IMR-90 (cell line): ENCODE results near the gene B3GNT5. TPM values are rescaled to one million over a fixed set of nuclear protein-coding genes. Genes with fewer than 3 reads are reported as not detected.

Experiments used
- ATAC-seq: fragments of 200-7000 bp; cut with Tn5 transposase; 2 replicates; pipeline ENCODE4 v1.9.1; 2020; ENCODE audit warnings: low read depth, mild to moderate bottlenecking, moderate library complexity
- BruUV-seq: library from RNA; stranded (reverse); fragments of 400-500 nt; replicated peaks from 2 replicates; lab custom pipeline; 2021; lab: Mats Ljungman, UMichigan
- CTCF ChIA-PET: fragments of 300-600 bp; formaldehyde crosslinking; extraction: SDS; loops from one replicate; lab custom pipeline; 2021; ENCODE audit warnings: antibody characterized with exemption; lab: Yijun Ruan, JAX
- POLR2A ChIA-PET: fragments of 300-600 bp; sonication (Branson Sonifier 250); formaldehyde crosslinking; loops from one replicate; lab custom pipeline; 2022; ENCODE audit warnings: antibody characterized with exemption; ENCODE audit not compliant: unreplicated experiment; lab: Charles Lee
- DNase-seq: peaks from one replicate; pipeline ENCODE4 v3.0.0; 2013
- H2AFZ ChIP-seq: replicated peaks from 2 replicates; pipeline ENCODE3; 2013; ENCODE audit warnings: low read length, mild to moderate bottlenecking; ENCODE audit not compliant: poor library complexity
- H2AK5ac ChIP-seq: 2 replicates; pipeline ENCODE4 v1.6.1; 2013; ENCODE audit warnings: low read depth, low read length, inconsistent platforms
- H2AK9ac ChIP-seq: replicated peaks from 2 replicates; pipeline ENCODE3; 2013; ENCODE audit warnings: mild to moderate bottlenecking, low read depth, low read length, moderate library complexity; ENCODE audit not compliant: poor library complexity
- H2BK120ac ChIP-seq: 2 replicates; pipeline ENCODE4 v1.6.1; 2013; ENCODE audit warnings: low read depth, low read length, inconsistent platforms
- H2BK15ac ChIP-seq: 3 replicates; pipeline ENCODE4 v1.6.1; 2013; ENCODE audit warnings: low read depth, low read length, inconsistent platforms
- H2BK20ac ChIP-seq: 2 replicates; pipeline ENCODE4 v1.6.1; 2013; ENCODE audit warnings: low read depth, mild to moderate bottlenecking, inconsistent platforms, low read length, moderate library complexity
- H2BK5ac ChIP-seq: 2 replicates; pipeline ENCODE4 v1.6.1; 2013; ENCODE audit warnings: mild to moderate bottlenecking, low read depth, low read length, inconsistent platforms; ENCODE audit not compliant: poor library complexity, severe bottlenecking
- H3K14ac ChIP-seq: replicated peaks from 2 replicates; pipeline ENCODE4 v1.6.1; 2013; ENCODE audit warnings: low read depth, low read length, inconsistent platforms
- H3K18ac ChIP-seq: 2 replicates; pipeline ENCODE4 v1.6.1; 2013; ENCODE audit warnings: low read depth, low read length, control low read depth
- H3K23ac ChIP-seq: 2 replicates; pipeline ENCODE4 v1.6.1; 2013; ENCODE audit warnings: low read depth, low read length, inconsistent platforms
- H3K27ac ChIP-seq: 2 replicates; pipeline ENCODE4 v1.5.1; 2013; ENCODE audit warnings: mild to moderate bottlenecking, control low read depth, low read length; ENCODE audit not compliant: insufficient read depth
- H3K27me3 ChIP-seq: 2 replicates; pipeline ENCODE4 v1.6.1; 2013; ENCODE audit warnings: low read length; ENCODE audit not compliant: control insufficient read depth, insufficient read depth
- H3K36me3 ChIP-seq: 2 replicates; pipeline ENCODE4 v1.6.1; 2013; ENCODE audit warnings: low read length, mixed read lengths; ENCODE audit not compliant: control insufficient read depth, insufficient read depth
- H3K4ac ChIP-seq: 2 replicates; pipeline ENCODE4 v1.6.1; 2013; ENCODE audit warnings: low read depth, low read length, inconsistent platforms
- H3K4me1 ChIP-seq: 2 replicates; pipeline ENCODE4 v1.6.1; 2013; ENCODE audit warnings: low read length, mixed read lengths; ENCODE audit not compliant: control insufficient read depth, insufficient read depth
- H3K4me2 ChIP-seq: 2 replicates; pipeline ENCODE4 v1.6.1; 2013; ENCODE audit warnings: low read depth, mild to moderate bottlenecking, control low read depth, low read length, moderate library complexity
- H3K4me3 ChIP-seq: 2 replicates; pipeline ENCODE4 v1.5.1; 2013; ENCODE audit warnings: low read depth, mild to moderate bottlenecking, control low read depth, low read length, moderate library complexity; ENCODE audit not compliant: insufficient read depth
- H3K56ac ChIP-seq: 2 replicates; pipeline ENCODE4 v1.6.1; 2013; ENCODE audit warnings: low read length, inconsistent platforms; ENCODE audit not compliant: insufficient read depth; ENCODE audit errors: extremely low read depth
- H3K79me1 ChIP-seq, 2 experiments: 2 replicates each; pipeline ENCODE4 v1.6.1; 2013; ENCODE audit warnings: low read length in 2 of 2, inconsistent platforms in 1 of 2, low read depth in 1 of 2
- H3K9ac ChIP-seq: 2 replicates; pipeline ENCODE4 v1.6.1; 2013; ENCODE audit warnings: low read depth, low read length, control low read depth
- H3K9me1 ChIP-seq: 2 replicates; pipeline ENCODE4 v1.6.1; 2013; ENCODE audit warnings: low read length, inconsistent platforms; ENCODE audit not compliant: insufficient read depth
- H3K9me3 ChIP-seq: 2 replicates; pipeline ENCODE4 v1.6.1; 2013; ENCODE audit warnings: low read length; ENCODE audit not compliant: control insufficient read depth, insufficient read depth
- H4K20me1 ChIP-seq: 2 replicates; pipeline ENCODE4 v1.6.1; 2013; ENCODE audit warnings: low read length, inconsistent platforms; ENCODE audit not compliant: insufficient read depth
- H4K5ac ChIP-seq: 2 replicates; pipeline ENCODE4 v1.6.1; 2013; ENCODE audit warnings: mild to moderate bottlenecking, low read depth, low read length, control low read depth
- H4K8ac ChIP-seq, 2 experiments: 2 replicates each; pipeline ENCODE4 v1.6.1; 2013; ENCODE audit warnings: low read depth in 2 of 2, low read length in 2 of 2, control low read depth in 1 of 2, inconsistent platforms in 1 of 2
- H4K91ac ChIP-seq: 2 replicates; pipeline ENCODE4 v1.6.1; 2013; ENCODE audit warnings: low read depth, low read length, inconsistent platforms; ENCODE audit not compliant: insufficient read depth
- BHLHE40 ChIP-seq: fragments of 150-350 bp; IDR thresholded peaks from 2 replicates; pipeline ENCODE4 v1.6.1; 2016; ENCODE audit warnings: mild to moderate bottlenecking, low read depth, low read length
- CEBPB ChIP-seq: IDR thresholded peaks from 2 replicates; pipeline ENCODE4 v1.6.1; 2012; ENCODE audit warnings: low read depth, low read length, improper control_type of control experiment
- CHD1 ChIP-seq: IDR thresholded peaks from 2 replicates; pipeline ENCODE4 v1.6.1; 2012; ENCODE audit warnings: low read depth, low read length, improper control_type of control experiment
- FOS ChIP-seq: fragments of 150-350 bp; IDR thresholded peaks from 2 replicates; pipeline ENCODE4 v1.6.1; 2016; ENCODE audit warnings: low read depth, low read length
- MAFK ChIP-seq: IDR thresholded peaks from 2 replicates; pipeline ENCODE4 v1.6.1; 2012; ENCODE audit warnings: low read depth, low read length, improper control_type of control experiment
- MAZ ChIP-seq: IDR thresholded peaks from 2 replicates; pipeline ENCODE4 v1.6.1; 2012; ENCODE audit warnings: low read depth, mild to moderate bottlenecking, low read length, improper control_type of control experiment, moderate library complexity, borderline replicate concordance
- MXI1 ChIP-seq: IDR thresholded peaks from 2 replicates; pipeline ENCODE4 v1.6.1; 2012; ENCODE audit warnings: low read depth, mild to moderate bottlenecking, low read length, moderate library complexity, borderline replicate concordance
- NFE2L2 ChIP-seq: fragments of 150-350 bp; IDR thresholded peaks from 2 replicates; pipeline ENCODE4 v1.6.1; 2016; ENCODE audit warnings: low read depth, mild to moderate bottlenecking, low read length
- POLR2A ChIP-seq: IDR thresholded peaks from 2 replicates; pipeline ENCODE4 v1.6.1; 2012; ENCODE audit warnings: mild to moderate bottlenecking, low read depth, low read length
- RAD21 ChIP-seq: IDR thresholded peaks from 2 replicates; pipeline ENCODE4 v1.6.1; 2012; ENCODE audit warnings: low read length, improper control_type of control experiment
- RCOR1 ChIP-seq: IDR thresholded peaks from 2 replicates; pipeline ENCODE4 v1.6.1; 2012; ENCODE audit warnings: mild to moderate bottlenecking, low read length, improper control_type of control experiment; ENCODE audit not compliant: insufficient replicate concordance
- RFX5 ChIP-seq: IDR thresholded peaks from 2 replicates; pipeline ENCODE4 v1.8.0; 2012; ENCODE audit warnings: low read depth, mild to moderate bottlenecking, low read length, moderate library complexity
- SMC3 ChIP-seq: fragments of 150-350 bp; IDR thresholded peaks from 2 replicates; pipeline ENCODE4 v1.6.1; 2016; ENCODE audit warnings: low read depth, mild to moderate bottlenecking, antibody characterized with exemption, low read length, moderate library complexity
- WGBS, 2 experiments: methylation state at CpG; one replicate each; pipeline versions ENCODE4 v1.1.5 to v1.1.7; 2013; ENCODE audit warnings: missing lambda C conversion rate in 2 of 2; ENCODE audit not compliant: insufficient read length in 1 of 2; ENCODE audit errors: extremely low coverage in 2 of 2; 5-methylcytosine and 5-hydroxymethylcytosine counted together
- dilution Hi-C: fragments of 300-500 bp; cut with HindIII; formaldehyde crosslinking; loops from one replicate; pipeline ENCODE4 v1.14.3; 2018; ENCODE audit warnings: low sequenced_read_pairs; ENCODE audit not compliant: unreplicated experiment
- in situ Hi-C: fragments of 300-500 bp; cut with MboI; formaldehyde crosslinking; loops from 3 replicates; pipeline ENCODE4 v1.14.3; 2019; ENCODE audit warnings: low sequenced_read_pairs, inconsistent platforms, mixed read lengths
- intact Hi-C: fragments of 100-400 bp; cut with micrococcal nuclease; formaldehyde crosslinking; loops from 2 replicates; pipeline ENCODE4 v1.10.0; 2022
- polyA plus RNA-seq, 3 experiments: library from polyadenylated mRNA; depleted of rRNA; stranded (reverse); fragments of >200 nt; gene quantifications; 2 replicates each; pipeline ENCODE4 v1.2.3, GENCODE V29; 2012; ENCODE audit warnings: low replicate concordance in 1 of 3
- total RNA-seq: library from RNA; depleted of rRNA; stranded (reverse); fragments of >200 nt; gene quantifications from 2 replicates; pipeline ENCODE4 v1.2.3, GENCODE V29; 2012
- TF ChIP-seq, protein P1 (sequence below): conservative IDR thresholded peaks from 2 replicates; pipeline ENCODE4 v1.5.1; 2012; ENCODE audit warnings: mild to moderate bottlenecking, low read depth, low read length, improper control_type of control experiment
- TF ChIP-seq, protein P2 (sequence below): fragments of 150-350 bp; IDR thresholded peaks from 2 replicates; pipeline ENCODE4 v1.6.1; 2016; ENCODE audit warnings: low read depth, mild to moderate bottlenecking, low read length, moderate library complexity, borderline replicate concordance
- TF ChIP-seq, protein P3 (sequence below): fragments of 150-350 bp; IDR thresholded peaks from 2 replicates; pipeline ENCODE4 v1.6.1; 2017; ENCODE audit warnings: mild to moderate bottlenecking, antibody characterized with exemption, low read length, low read depth

B3GNT5 gene
- total and polyA plus RNA-seq, 2 of the 4 experiments (the other 2 are of a cell fraction) = 1.6 to 3.4 TPM

DNA sequence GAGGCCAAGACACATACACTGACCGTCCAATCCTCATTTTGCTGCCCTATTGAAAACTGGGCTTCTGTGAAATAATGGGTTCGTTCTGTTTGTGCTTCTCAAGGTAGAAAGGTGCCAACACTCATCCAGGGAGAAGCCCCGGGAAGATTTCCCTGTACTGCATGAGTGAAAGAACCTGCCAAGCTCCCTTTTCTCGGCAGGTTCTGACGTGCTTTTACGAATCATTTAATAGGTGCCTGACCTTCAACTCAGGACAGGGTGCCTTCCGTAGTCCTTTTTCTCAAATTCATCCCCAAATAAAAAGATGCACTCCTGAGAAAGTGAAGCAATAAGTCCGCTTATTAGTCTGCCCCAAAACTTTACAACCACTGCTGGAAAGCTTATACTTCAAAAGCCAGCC is 64.2 kb downstream of the B3GNT5 start:
- no peak overlapping the region for H3K18ac ChIP-seq
- H2BK120ac ChIP-seq = no peak overlapping the region
- H4K8ac ChIP-seq = no peak overlapping the region; a peak in 1 of 4 replicates
- H2AFZ ChIP-seq = no peak overlapping the region
- H2BK5ac ChIP-seq = no peak overlapping the region
- intact Hi-C loops (no loop called here), in situ Hi-C loops (no loop called here), dilution Hi-C loops (no loop called here)
- H3K27me3 ChIP-seq = peaks cover 14% of the 10 kb centered on the region
- no peak overlapping the region for H3K4me2 ChIP-seq
- ATAC-seq (no peak), DNase-seq (no peak)
- H3K4me1 ChIP-seq = peaks cover 3% of the 10 kb centered on the region; the same call in 1 of the 2 replicates
- no TSS peak for BruUV-seq
- POLR2A ChIA-PET = no interaction called here
- no peak overlapping the region for H4K91ac ChIP-seq
- no peak overlapping the region for H3K56ac ChIP-seq
- H3K79me1 ChIP-seq = no peaks in the 10 kb centered on the region
- WGBS, 2 experiments = 88% methylated on average over 5 of the region's 8 CpGs; no CpG with 5 or more reads in 1 of the 2 experiments
- H3K9me3 ChIP-seq = no peaks in the 10 kb centered on the region
- H3K4ac ChIP-seq = no peak overlapping the region
- CTCF ChIA-PET = interaction anchor here (0.6 kb wide), 2 partner anchors 32 to 79 kb away, joined by 4 to 13 read pairs; no protein-coding TSS in a partner anchor
- H3K27ac ChIP-seq = no peak overlapping the region
- H2BK15ac ChIP-seq = no peak overlapping the region
- H3K4me3 ChIP-seq = no peak overlapping the region
- H2BK20ac ChIP-seq = no peak overlapping the region
- no peak overlapping the region for H2AK9ac ChIP-seq
- H3K36me3 ChIP-seq = no peaks in the 10 kb centered on the region
- H3K14ac ChIP-seq = no peak overlapping the region
- H3K9ac ChIP-seq = no peak overlapping the region
- H3K23ac ChIP-seq = no peak overlapping the region
- no peaks in the 10 kb centered on the region; the same call in 1 of the 2 replicates for H4K20me1 ChIP-seq
- H3K9me1 ChIP-seq = peaks cover 6% of the 10 kb centered on the region
- no peak overlapping the region for H4K5ac ChIP-seq
- TF ChIP-seq RCOR1 (no peak), RAD21 (no peak), MAZ (no peak), POLR2A (no peak), MXI1 (no peak), MAFK (no peak), RFX5 (no peak), BHLHE40 (no peak), CHD1 (no peak), FOS (no peak), NFE2L2 (no peak), SMC3 (no peak), CEBPB (no peak)
- TF ChIP-seq, protein P1, sequence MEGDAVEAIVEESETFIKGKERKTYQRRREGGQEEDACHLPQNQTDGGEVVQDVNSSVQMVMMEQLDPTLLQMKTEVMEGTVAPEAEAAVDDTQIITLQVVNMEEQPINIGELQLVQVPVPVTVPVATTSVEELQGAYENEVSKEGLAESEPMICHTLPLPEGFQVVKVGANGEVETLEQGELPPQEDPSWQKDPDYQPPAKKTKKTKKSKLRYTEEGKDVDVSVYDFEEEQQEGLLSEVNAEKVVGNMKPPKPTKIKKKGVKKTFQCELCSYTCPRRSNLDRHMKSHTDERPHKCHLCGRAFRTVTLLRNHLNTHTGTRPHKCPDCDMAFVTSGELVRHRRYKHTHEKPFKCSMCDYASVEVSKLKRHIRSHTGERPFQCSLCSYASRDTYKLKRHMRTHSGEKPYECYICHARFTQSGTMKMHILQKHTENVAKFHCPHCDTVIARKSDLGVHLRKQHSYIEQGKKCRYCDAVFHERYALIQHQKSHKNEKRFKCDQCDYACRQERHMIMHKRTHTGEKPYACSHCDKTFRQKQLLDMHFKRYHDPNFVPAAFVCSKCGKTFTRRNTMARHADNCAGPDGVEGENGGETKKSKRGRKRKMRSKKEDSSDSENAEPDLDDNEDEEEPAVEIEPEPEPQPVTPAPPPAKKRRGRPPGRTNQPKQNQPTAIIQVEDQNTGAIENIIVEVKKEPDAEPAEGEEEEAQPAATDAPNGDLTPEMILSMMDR = no peak
- TF ChIP-seq, protein P2, sequence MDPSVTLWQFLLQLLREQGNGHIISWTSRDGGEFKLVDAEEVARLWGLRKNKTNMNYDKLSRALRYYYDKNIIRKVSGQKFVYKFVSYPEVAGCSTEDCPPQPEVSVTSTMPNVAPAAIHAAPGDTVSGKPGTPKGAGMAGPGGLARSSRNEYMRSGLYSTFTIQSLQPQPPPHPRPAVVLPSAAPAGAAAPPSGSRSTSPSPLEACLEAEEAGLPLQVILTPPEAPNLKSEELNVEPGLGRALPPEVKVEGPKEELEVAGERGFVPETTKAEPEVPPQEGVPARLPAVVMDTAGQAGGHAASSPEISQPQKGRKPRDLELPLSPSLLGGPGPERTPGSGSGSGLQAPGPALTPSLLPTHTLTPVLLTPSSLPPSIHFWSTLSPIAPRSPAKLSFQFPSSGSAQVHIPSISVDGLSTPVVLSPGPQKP = no peak
- TF ChIP-seq, protein P3, sequence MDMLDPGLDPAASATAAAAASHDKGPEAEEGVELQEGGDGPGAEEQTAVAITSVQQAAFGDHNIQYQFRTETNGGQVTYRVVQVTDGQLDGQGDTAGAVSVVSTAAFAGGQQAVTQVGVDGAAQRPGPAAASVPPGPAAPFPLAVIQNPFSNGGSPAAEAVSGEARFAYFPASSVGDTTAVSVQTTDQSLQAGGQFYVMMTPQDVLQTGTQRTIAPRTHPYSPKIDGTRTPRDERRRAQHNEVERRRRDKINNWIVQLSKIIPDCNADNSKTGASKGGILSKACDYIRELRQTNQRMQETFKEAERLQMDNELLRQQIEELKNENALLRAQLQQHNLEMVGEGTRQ = no peak
- H2AK5ac ChIP-seq = peak overlapping the region; percentile 1; the same call in 1 of the 2 replicates
